ENCODE results near the gene IFNA13. TPM values are rescaled to one million over a fixed set of nuclear protein-coding genes. Genes with fewer than 3 reads are reported as not detected.
A peak's percentile ranks its signal among the peaks of the same experiment; 100 is the strongest.

IFNA13 gene
- total and polyA plus RNA-seq, 2 experiments from 2014 or later = not detected

- no peak overlapping the region for H3K27ac Mint-ChIP-seq
- Histone ChIP-seq H3K36me3 (ENCODE audit: insufficient read depth) (no peaks in the 10 kb centered on the region), H3K4me3 (no peak overlapping the region), H4K20me1 (replicated peaks; ENCODE audit: insufficient read depth) (no peaks in the 10 kb centered on the region), H3K27me3 (ENCODE audit: insufficient read depth) (no peaks in the 10 kb centered on the region), H3F3A (replicated peaks; ENCODE audit: low read depth) (no peaks in the 10 kb centered on the region), H3K27ac (ENCODE audit: low read depth) (no peak overlapping the region), H2AFZ (no peak overlapping the region), H3K79me2 (replicated peaks; ENCODE audit: insufficient read depth) (no peaks in the 10 kb centered on the region), H3K4me2 (no peak overlapping the region), H3K4me1 (ENCODE audit: insufficient read depth) (no peaks in the 10 kb centered on the region), H3K9me2 (ENCODE audit: insufficient read depth) (no peaks in the 10 kb centered on the region)
- no peak for TF ChIP-seq ZNF114 (CRISPR knock-in tag; IDR thresholded peaks at IDR 0.05)
- TF ChIP-seq POLR2AphosphoS5 (IDR thresholded peaks at IDR 0.05; ENCODE audit: low read depth) = no peak
- H3K4me3 Mint-ChIP-seq = no peak overlapping the region
- H3K27me3 Mint-ChIP-seq (ENCODE audit: insufficient read depth, low read depth, poor library complexity) = peaks cover 2% of the 10 kb centered on the region
- no peaks in the 10 kb centered on the region; the same call in 2 of the 3 replicates for H3K4me1 Mint-ChIP-seq
- DNase-seq (ENCODE audit: low spot score) = no peak
- no peaks in the 10 kb centered on the region for H3K36me3 Mint-ChIP-seq (ENCODE audit: low read depth)
- ATAC-seq = no peak
- no peaks in the 10 kb centered on the region for H3K9me3 Mint-ChIP-seq
These were observed 5.6 kb downstream of the IFNA13 start for GRCh38 chr9:21362287-21362686.

GRCh38 chr9:21357479-21358460 is 10.1 kb downstream of the IFNA13 start:
- H3K4me1 ChIP-seq (ENCODE audit: insufficient read depth) = no peaks in the 10 kb centered on the region
- H3K4me2 ChIP-seq = no peak overlapping the region
- DNase-seq (ENCODE audit: low spot score) (no peak), ATAC-seq (no peak)
- H3K9me2 ChIP-seq (ENCODE audit: insufficient read depth) = no peaks in the 10 kb centered on the region
- no peaks in the 10 kb centered on the region for H3K27me3 ChIP-seq (ENCODE audit: insufficient read depth)
- Mint-ChIP-seq H3K4me3 (no peak overlapping the region), H3K27me3 (ENCODE audit: insufficient read depth, low read depth, poor library complexity) (no peaks in the 10 kb centered on the region), H3K36me3 (ENCODE audit: low read depth) (0 out of 3 replicates have a peak, but pooled peaks cover 5% of the 10 kb centered on the region), H3K9me3 (peaks cover 6% of the 10 kb centered on the region), H3K4me1 (no peaks in the 10 kb centered on the region), H3K27ac (no peak overlapping the region)
- no peaks in the 10 kb centered on the region for H3K36me3 ChIP-seq (ENCODE audit: insufficient read depth)
- H3K4me3 ChIP-seq = no peak overlapping the region
- H2AFZ ChIP-seq = peak overlapping the region; percentile 72
- H3K27ac ChIP-seq (ENCODE audit: low read depth) = no peak overlapping the region
- H3K79me2 ChIP-seq (replicated peaks; ENCODE audit: insufficient read depth) = no peaks in the 10 kb centered on the region
- H3F3A ChIP-seq (replicated peaks; ENCODE audit: low read depth) = no peaks in the 10 kb centered on the region
- no peaks in the 10 kb centered on the region for H4K20me1 ChIP-seq (replicated peaks; ENCODE audit: insufficient read depth)
- TF ChIP-seq CTCF (conservative IDR thresholded peaks at IDR 0.05; ENCODE audit: low read depth in 2 of 2) (no peak), JUNB (IDR thresholded peaks at IDR 0.05; ENCODE audit: unreplicated experiment) (no peak), ZNF462 (CRISPR knock-in tag; IDR thresholded peaks at IDR 0.05) (no peak), ZNF114 (CRISPR knock-in tag; IDR thresholded peaks at IDR 0.05) (no peak), CREB1 (CRISPR knock-in tag; IDR thresholded peaks at IDR 0.05; ENCODE audit: low read depth) (no peak), POLR2AphosphoS5 (IDR thresholded peaks at IDR 0.05; ENCODE audit: low read depth) (no peak), EZH2phosphoT487 (IDR thresholded peaks at IDR 0.05; ENCODE audit: unreplicated experiment) (no peak)
- TF ChIP-seq, protein P1, sequence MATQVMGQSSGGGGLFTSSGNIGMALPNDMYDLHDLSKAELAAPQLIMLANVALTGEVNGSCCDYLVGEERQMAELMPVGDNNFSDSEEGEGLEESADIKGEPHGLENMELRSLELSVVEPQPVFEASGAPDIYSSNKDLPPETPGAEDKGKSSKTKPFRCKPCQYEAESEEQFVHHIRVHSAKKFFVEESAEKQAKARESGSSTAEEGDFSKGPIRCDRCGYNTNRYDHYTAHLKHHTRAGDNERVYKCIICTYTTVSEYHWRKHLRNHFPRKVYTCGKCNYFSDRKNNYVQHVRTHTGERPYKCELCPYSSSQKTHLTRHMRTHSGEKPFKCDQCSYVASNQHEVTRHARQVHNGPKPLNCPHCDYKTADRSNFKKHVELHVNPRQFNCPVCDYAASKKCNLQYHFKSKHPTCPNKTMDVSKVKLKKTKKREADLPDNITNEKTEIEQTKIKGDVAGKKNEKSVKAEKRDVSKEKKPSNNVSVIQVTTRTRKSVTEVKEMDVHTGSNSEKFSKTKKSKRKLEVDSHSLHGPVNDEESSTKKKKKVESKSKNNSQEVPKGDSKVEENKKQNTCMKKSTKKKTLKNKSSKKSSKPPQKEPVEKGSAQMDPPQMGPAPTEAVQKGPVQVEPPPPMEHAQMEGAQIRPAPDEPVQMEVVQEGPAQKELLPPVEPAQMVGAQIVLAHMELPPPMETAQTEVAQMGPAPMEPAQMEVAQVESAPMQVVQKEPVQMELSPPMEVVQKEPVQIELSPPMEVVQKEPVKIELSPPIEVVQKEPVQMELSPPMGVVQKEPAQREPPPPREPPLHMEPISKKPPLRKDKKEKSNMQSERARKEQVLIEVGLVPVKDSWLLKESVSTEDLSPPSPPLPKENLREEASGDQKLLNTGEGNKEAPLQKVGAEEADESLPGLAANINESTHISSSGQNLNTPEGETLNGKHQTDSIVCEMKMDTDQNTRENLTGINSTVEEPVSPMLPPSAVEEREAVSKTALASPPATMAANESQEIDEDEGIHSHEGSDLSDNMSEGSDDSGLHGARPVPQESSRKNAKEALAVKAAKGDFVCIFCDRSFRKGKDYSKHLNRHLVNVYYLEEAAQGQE (IDR thresholded peaks at IDR 0.05; ENCODE audit: unreplicated experiment) = no peak
